Peyer's patch (tissue), 4 donors: Measurements from ENCODE around the gene BBS9. TPM values are rescaled to one million over a fixed set of nuclear protein-coding genes. Genes with fewer than 3 reads are reported as not detected.
"Not testable (repeated sequence)": the region's sequence is repeated elsewhere in the genome, so short reads cannot be mapped to it uniquely, and the experiment has no call there.

Source experiments
- DNase-seq, 3 donors: peaks; one replicate each; pipeline ENCODE4 v3.0.0-alpha.2; 2017 to 2019
- H3K27ac ChIP-seq, 4 donors: fragments of 200-600 bp; sonication (generic); one replicate each; pipeline ENCODE4 v1.5.1; 2016 to 2019
- H3K27me3 ChIP-seq, 2 donors: fragments of 200-600 bp; sonication (generic); one replicate each; pipeline ENCODE4 v1.5.1; 2019
- H3K36me3 ChIP-seq, 3 donors: fragments of 200-600 bp; sonication (generic); one replicate each; pipeline ENCODE4 v1.5.1; 2016 to 2019
- H3K4me1 ChIP-seq, 4 donors: fragments of 200-600 bp; sonication (generic); one replicate each; pipeline ENCODE4 v1.5.1; 2016 to 2019
- H3K4me3 ChIP-seq, 4 donors: fragments of 200-600 bp; sonication (generic); 1 replicate in 3 of 4; 2 replicates in 1 of 4; pipeline ENCODE4 v1.5.1; 2016 to 2019; ENCODE audit warnings: mild to moderate bottlenecking in 1 of 4
- H3K9me3 ChIP-seq, 4 donors: fragments of 200-600 bp; sonication (generic); one replicate each; pipeline ENCODE4 v1.5.1; 2016 to 2019; ENCODE audit warnings: mild to moderate bottlenecking in 1 of 4
- POLR2A ChIP-seq, 2 donors: fragments of 450-650 bp; IDR thresholded peaks; one replicate each; pipeline ENCODE4 v1.5.1; 2017; ENCODE audit warnings: antibody characterized with exemption in 2 of 2, mild to moderate bottlenecking in 2 of 2, moderate library complexity in 2 of 2
- total RNA-seq, 4 donors: library from RNA; depleted of rRNA; stranded (reverse); fragments of >200 nt; gene quantifications; one replicate each; pipeline ENCODE4 v1.1.0, GENCODE V29; 2016
- TF ChIP-seq, protein P1 (sequence below), 6 experiments: fragments of 450-650 bp in 4 of 6; fragments of 200-600 bp in 2 of 6; sonication (generic) in 1 of 6; IDR thresholded peaks; one replicate each; pipeline ENCODE4 v1.5.1; 2017 to 2019; ENCODE audit warnings: antibody characterized with exemption in 6 of 6, mild to moderate bottlenecking in 3 of 6, moderate library complexity in 1 of 6

BBS9 gene
- total RNA-seq, 4 donors from 2014 or later: 10.9 to 51.2 (median 19.4) TPM

DNA sequence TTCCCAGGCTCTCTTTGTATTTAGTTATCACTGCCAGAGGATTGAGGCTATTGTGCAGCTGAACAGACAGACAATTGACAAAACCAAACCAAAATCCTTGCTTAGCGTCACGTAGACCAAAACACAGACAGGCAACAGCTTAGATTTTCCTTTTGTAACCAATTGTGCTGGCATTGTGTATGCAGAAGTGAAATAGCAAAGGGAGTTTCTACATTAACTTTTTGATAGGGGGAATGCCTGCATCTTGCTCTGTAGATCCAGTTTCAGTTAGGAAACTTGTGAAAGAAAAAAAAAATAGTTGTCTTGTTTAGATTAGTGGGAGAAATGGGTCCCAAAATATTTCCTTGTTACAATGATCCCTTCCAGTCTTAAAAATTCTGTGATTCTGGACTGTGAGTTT, 333.8 kb downstream of the BBS9 start:
- TF ChIP-seq, protein P1, sequence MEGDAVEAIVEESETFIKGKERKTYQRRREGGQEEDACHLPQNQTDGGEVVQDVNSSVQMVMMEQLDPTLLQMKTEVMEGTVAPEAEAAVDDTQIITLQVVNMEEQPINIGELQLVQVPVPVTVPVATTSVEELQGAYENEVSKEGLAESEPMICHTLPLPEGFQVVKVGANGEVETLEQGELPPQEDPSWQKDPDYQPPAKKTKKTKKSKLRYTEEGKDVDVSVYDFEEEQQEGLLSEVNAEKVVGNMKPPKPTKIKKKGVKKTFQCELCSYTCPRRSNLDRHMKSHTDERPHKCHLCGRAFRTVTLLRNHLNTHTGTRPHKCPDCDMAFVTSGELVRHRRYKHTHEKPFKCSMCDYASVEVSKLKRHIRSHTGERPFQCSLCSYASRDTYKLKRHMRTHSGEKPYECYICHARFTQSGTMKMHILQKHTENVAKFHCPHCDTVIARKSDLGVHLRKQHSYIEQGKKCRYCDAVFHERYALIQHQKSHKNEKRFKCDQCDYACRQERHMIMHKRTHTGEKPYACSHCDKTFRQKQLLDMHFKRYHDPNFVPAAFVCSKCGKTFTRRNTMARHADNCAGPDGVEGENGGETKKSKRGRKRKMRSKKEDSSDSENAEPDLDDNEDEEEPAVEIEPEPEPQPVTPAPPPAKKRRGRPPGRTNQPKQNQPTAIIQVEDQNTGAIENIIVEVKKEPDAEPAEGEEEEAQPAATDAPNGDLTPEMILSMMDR (IDR thresholded peaks at IDR 0.05): no peak
- TF ChIP-seq POLR2A (IDR thresholded peaks at IDR 0.05): no peak
- Histone ChIP-seq H3K4me1 (no peaks in the 10 kb centered on the region), H3K9me3 (no peaks in the 10 kb centered on the region), H3K36me3 (no peaks in the 10 kb centered on the region), H3K27ac (no peak overlapping the region), H3K27me3 (no peaks in the 10 kb centered on the region), H3K4me3 (no peak overlapping the region)
- DNase-seq: no peak

DNA sequence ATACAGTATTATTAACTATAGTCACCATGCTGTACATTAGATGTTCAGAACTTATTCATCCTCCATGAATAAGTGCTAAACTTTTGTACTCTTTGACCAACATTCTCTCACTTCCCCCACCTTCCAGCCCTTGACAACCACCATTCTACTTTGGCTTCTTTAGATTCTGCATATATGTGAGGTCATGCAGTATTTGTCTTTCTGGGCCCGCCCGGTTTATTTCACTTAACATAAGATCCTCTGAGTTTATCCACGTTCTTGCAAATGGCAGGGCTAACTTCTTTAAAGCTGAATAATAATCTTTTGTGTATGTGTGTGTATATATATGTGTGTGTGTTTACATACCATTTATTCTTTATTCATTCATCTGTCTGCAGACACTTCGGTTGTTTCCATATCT, 336.8 kb downstream of the BBS9 start:
- Histone ChIP-seq H3K4me1 (no peaks in the 10 kb centered on the region), H3K4me3 (no peak overlapping the region), H3K27ac (no peak overlapping the region), H3K36me3 (no peaks in the 10 kb centered on the region), H3K9me3 (no peaks in the 10 kb centered on the region), H3K27me3 (no peaks in the 10 kb centered on the region)
- DNase-seq: no peak
- TF ChIP-seq, protein P1 (IDR thresholded peaks at IDR 0.05): no peak
- TF ChIP-seq POLR2A (IDR thresholded peaks at IDR 0.05): no peak

DNA sequence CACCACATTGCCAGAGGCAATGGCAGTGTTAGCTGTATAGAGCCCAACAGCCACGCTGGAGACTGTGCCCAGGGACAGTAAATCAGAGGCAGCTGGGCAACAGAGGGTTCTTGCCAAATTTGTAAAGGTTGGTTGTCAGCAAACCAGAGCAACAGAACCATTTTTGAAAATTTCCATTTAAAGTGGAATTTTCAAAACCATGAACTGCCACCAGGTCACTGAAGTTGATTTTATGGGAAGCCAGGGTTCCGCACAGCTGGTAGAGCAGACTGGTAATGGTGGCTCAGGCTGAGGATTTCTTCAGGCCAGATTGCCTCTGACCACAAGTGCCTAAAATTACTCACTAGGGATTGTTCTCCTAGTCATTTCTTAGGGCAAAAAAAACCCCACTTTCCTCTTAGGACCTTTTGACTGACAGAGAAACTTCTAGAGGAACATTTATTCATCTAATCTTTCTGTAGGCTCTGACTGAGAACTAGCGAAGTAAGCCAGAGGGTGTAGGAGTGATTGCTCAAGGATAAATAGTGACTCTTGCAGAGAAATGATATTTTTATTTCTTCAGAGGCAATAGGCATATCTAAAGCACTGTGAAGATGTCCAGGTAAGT, 342.4 kb downstream of the BBS9 start:
- DNase-seq: no peak
- H3K4me1 ChIP-seq: no peaks in the 10 kb centered on the region
- TF ChIP-seq, protein P1 (IDR thresholded peaks at IDR 0.05): no peak
- no peak for TF ChIP-seq POLR2A (IDR thresholded peaks at IDR 0.05)

DNA sequence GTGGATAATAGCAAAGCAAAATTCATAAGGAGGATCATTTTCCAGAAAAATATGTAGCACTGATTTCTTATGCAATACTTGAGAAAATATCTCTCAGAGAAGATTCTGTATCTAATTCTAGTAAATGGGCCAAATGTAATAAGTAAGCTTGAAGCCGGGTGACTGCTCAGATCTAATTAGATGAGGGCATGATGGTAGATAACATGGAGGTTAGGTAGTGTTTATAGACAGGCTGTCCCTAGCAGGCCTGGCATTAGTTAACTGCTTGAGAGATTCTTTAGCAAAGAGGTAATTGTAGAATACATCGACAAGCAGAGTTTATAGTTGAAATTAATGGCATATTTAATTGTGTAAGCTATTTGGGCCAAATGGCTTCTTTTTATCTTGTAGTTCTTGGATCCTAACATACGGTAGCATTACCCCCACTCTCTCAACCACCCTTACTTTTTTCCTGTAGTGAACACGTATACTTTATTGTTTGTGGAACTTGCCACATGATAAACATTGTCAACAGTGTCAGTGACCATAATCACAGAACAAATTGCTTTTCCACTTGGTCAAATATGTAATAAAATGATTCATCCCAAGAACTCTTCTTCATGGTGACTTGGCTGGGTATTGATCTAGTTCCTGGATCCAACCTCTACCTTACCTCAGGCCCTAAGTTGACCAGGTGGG, 343.1 kb downstream of the BBS9 start:
- H3K27me3 ChIP-seq: no peaks in the 10 kb centered on the region
- no peak for DNase-seq
- no peak overlapping the region for H3K27ac ChIP-seq
- TF ChIP-seq POLR2A (IDR thresholded peaks at IDR 0.05): no peak
- TF ChIP-seq, protein P1 (IDR thresholded peaks at IDR 0.05): no peak
- no peak overlapping the region for H3K4me3 ChIP-seq
- no peaks in the 10 kb centered on the region for H3K4me1 ChIP-seq
- no peaks in the 10 kb centered on the region for H3K9me3 ChIP-seq
- no peaks in the 10 kb centered on the region for H3K36me3 ChIP-seq

More for the DNA sequence above, 342.4 kb downstream of the BBS9 start:
- Histone ChIP-seq H3K36me3 (no peaks in the 10 kb centered on the region), H3K9me3 (no peaks in the 10 kb centered on the region), H3K27me3 (no peaks in the 10 kb centered on the region), H3K27ac (no peak overlapping the region), H3K4me3 (no peak overlapping the region)

DNA sequence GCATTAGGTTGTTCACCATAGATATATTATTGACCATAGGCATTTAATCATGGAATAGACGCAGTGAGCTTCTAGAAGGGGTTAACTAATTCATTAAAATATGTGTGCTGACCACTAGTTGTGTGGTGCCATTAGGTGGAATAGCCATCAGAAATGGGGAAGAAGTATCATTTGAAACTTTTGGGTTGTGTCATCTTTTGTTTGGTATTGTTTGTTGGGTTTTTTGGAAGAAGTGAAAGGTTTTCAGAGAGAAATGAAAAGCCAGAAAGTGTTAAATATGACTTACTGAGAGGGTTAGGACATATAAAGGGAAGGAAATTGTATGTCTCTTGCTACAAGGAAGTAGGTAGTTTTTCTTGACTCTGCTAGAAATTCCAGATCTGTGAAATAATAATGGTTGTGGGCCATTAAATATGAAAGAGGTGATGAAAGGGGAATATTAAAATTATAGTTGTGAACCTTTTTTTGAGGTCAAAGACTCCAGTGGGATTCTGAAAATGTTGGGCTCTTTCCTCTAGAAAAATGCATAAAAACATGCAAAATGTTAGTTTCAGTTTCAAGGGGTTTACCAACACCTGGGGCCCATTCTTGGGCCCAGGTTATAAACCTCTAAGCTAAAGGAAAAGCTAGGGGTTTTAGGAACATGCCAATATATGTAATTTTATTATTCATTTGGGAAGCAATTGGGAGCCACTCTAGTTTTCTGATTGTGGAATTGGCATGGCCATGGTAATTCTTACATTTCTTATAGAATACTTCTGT, 348.5 kb downstream of the BBS9 start:
- Histone ChIP-seq H3K27ac (no peak overlapping the region), H3K27me3 (no peaks in the 10 kb centered on the region), H3K36me3 (no peaks in the 10 kb centered on the region), H3K4me1 (no peaks in the 10 kb centered on the region), H3K4me3 (no peak overlapping the region), H3K9me3 (no peaks in the 10 kb centered on the region)
- no peak for TF ChIP-seq POLR2A (IDR thresholded peaks at IDR 0.05)
- TF ChIP-seq, protein P1 (IDR thresholded peaks at IDR 0.05): no peak
- DNase-seq: no peak

DNA sequence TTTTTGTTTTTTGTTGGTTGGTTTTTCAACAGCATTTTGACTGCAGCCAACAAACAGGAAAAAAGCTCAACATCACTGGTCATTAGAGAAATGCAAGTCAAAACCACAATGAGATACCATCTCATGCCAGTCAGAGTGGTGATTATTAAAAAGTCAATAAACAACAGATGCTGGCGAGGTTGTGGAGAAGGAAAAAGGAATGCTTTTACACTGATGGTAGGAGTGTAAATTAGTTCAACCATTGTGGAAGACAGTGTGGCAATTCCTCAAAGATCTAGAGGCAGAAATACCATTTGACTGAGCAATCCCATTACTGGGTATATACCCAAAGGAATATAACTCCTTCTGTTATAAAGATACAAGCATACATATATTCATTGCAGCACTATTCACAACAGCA, 355.1 kb downstream of the BBS9 start:
- not testable (repeated sequence) for H3K27me3 ChIP-seq, H3K36me3 ChIP-seq, H3K9me3 ChIP-seq, H3K4me1 ChIP-seq, H3K27ac ChIP-seq, DNase-seq, H3K4me3 ChIP-seq
